ENCODE results near the gene ZNF385A. TPM values are rescaled to one million over a fixed set of nuclear protein-coding genes. Genes with fewer than 3 reads are reported as not detected.
A peak's percentile ranks its signal among the peaks of the same experiment; 100 is the strongest.

The ZNF385A gene
- total and polyA plus RNA-seq, 9 of the 15 experiments (the other 6 are each of a cell fraction or from before 2014, with no cell fraction given), result 1.0 to 111 (median 7.7) TPM

DNA sequence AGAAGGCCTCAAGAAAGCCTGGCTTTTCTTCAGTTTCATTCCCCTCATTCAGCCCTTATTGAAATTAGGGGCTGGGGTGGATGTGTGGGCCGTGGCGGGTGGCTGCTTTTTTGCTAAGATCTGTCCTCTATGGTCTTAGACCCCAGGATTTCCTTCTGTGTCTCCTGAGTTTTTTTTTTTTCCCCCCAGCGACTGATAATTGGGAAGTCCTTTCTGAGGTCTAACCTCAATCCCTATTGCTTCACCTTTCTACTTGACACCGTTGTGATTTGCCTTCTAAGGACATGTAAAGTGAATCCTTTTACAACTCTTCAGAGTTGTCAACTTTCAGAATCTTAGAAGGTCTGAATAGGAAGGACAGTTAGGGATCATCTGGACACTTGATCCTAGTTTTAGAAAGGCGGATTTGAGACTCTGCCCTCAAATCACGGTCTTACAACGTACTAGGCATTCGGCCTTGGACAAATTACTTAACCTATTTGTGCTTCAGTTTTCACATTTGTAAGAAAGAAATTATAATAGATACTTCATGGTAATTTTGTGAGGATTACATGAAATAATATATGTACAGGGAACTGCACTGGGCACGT, 24.7 kb downstream of the ZNF385A start (continued):
- TF ChIP-seq PCBP1 (IDR thresholded peaks at IDR 0.05; ENCODE audit: low read depth, low read length, poor library complexity, severe bottlenecking) (no peak), TAF1 (IDR thresholded peaks at IDR 0.05; ENCODE audit: control insufficient read depth, extremely low read depth, insufficient read depth, low read length, severe bottlenecking) (no peak), NRF1 (conservative IDR thresholded peaks at IDR 0.05 in 1 of 2, IDR thresholded peaks at IDR 0.05 in 1 of 2) (peak in 1 of 2 experiments; percentile 55; a peak in 3 of 4 replicates), ZNF41 (CRISPR knock-in tag; conservative IDR thresholded peaks at IDR 0.05) (no peak), ZNF57 (CRISPR knock-in tag; IDR thresholded peaks at IDR 0.05) (no peak)
- TF ChIP-seq, protein P1, sequence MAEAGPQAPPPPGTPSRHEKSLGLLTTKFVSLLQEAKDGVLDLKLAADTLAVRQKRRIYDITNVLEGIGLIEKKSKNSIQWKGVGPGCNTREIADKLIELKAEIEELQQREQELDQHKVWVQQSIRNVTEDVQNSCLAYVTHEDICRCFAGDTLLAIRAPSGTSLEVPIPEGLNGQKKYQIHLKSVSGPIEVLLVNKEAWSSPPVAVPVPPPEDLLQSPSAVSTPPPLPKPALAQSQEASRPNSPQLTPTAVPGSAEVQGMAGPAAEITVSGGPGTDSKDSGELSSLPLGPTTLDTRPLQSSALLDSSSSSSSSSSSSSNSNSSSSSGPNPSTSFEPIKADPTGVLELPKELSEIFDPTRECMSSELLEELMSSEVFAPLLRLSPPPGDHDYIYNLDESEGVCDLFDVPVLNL (CRISPR knock-in tag; IDR thresholded peaks at IDR 0.05; ENCODE audit: low read depth), result no peak
- TF ChIP-seq, protein P2, sequence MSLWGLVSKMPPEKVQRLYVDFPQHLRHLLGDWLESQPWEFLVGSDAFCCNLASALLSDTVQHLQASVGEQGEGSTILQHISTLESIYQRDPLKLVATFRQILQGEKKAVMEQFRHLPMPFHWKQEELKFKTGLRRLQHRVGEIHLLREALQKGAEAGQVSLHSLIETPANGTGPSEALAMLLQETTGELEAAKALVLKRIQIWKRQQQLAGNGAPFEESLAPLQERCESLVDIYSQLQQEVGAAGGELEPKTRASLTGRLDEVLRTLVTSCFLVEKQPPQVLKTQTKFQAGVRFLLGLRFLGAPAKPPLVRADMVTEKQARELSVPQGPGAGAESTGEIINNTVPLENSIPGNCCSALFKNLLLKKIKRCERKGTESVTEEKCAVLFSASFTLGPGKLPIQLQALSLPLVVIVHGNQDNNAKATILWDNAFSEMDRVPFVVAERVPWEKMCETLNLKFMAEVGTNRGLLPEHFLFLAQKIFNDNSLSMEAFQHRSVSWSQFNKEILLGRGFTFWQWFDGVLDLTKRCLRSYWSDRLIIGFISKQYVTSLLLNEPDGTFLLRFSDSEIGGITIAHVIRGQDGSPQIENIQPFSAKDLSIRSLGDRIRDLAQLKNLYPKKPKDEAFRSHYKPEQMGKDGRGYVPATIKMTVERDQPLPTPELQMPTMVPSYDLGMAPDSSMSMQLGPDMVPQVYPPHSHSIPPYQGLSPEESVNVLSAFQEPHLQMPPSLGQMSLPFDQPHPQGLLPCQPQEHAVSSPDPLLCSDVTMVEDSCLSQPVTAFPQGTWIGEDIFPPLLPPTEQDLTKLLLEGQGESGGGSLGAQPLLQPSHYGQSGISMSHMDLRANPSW (CRISPR knock-in tag; IDR thresholded peaks at IDR 0.05), result no peak
- TF ChIP-seq, protein P3, sequence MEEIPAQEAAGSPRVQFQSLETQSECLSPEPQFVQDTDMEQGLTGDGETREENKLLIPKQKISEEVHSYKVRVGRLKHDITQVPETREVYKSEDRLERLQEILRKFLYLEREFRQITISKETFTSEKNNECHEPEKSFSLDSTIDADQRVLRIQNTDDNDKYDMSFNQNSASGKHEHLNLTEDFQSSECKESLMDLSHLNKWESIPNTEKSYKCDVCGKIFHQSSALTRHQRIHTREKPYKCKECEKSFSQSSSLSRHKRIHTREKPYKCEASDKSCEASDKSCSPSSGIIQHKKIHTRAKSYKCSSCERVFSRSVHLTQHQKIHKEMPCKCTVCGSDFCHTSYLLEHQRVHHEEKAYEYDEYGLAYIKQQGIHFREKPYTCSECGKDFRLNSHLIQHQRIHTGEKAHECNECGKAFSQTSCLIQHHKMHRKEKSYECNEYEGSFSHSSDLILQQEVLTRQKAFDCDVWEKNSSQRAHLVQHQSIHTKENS (CRISPR knock-in tag; IDR thresholded peaks at IDR 0.05), result no peak
- TF ChIP-seq, protein P4, sequence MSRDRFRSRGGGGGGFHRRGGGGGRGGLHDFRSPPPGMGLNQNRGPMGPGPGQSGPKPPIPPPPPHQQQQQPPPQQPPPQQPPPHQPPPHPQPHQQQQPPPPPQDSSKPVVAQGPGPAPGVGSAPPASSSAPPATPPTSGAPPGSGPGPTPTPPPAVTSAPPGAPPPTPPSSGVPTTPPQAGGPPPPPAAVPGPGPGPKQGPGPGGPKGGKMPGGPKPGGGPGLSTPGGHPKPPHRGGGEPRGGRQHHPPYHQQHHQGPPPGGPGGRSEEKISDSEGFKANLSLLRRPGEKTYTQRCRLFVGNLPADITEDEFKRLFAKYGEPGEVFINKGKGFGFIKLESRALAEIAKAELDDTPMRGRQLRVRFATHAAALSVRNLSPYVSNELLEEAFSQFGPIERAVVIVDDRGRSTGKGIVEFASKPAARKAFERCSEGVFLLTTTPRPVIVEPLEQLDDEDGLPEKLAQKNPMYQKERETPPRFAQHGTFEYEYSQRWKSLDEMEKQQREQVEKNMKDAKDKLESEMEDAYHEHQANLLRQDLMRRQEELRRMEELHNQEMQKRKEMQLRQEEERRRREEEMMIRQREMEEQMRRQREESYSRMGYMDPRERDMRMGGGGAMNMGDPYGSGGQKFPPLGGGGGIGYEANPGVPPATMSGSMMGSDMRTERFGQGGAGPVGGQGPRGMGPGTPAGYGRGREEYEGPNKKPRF (IDR thresholded peaks at IDR 0.05; ENCODE audit: low read depth, low read length), result no peak
- TF ChIP-seq, protein P5, sequence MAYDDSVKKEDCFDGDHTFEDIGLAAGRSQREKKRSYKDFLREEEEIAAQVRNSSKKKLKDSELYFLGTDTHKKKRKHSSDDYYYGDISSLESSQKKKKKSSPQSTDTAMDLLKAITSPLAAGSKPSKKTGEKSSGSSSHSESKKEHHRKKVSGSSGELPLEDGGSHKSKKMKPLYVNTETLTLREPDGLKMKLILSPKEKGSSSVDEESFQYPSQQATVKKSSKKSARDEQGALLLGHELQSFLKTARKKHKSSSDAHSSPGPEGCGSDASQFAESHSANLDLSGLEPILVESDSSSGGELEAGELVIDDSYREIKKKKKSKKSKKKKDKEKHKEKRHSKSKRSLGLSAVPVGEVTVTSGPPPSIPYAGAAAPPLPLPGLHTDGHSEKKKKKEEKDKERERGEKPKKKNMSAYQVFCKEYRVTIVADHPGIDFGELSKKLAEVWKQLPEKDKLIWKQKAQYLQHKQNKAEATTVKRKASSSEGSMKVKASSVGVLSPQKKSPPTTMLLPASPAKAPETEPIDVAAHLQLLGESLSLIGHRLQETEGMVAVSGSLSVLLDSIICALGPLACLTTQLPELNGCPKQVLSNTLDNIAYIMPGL (CRISPR knock-in tag; IDR thresholded peaks at IDR 0.05), result no peak
